ENCODE results near the gene OLFM1.

The OLFM1 gene

DNA sequence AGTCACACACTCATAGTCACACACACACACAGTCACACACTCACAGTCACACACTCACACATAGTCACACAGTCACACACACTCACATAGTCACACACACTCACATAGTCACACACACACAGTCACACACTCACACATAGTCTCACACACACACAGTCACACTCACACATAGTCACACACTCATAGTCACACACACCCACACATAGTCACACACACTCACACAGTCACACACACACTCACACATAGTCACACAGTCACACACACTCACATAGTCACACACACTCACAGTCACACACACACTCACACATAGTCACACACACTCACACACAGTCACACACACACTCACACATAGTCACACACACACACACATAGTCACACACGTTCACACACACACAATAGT, 4.1 kb downstream of the OLFM1 start:
- DNase-seq, result no peak

DNA sequence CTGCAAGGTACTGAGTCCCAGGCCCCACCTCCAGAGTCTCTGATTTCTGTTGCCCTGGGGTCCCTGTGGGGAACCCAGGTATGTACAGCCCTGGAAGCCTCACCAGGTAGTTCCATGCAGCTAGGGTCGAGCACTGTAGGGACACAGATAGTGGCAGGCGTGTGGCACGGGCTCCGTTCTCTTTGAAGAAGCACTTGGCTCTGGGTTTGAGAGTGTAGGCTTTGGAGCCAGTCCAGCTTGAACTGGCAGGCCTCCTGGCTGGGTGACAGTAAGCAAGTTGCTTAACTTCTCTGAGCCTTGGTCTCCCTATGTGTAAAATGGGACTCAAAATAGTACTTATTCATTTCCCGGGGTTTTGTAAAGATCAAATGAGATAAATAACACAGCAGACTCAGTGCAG, 5.6 kb downstream of the OLFM1 start:
- DNase-seq, result no peak

- no peak for DNase-seq
These were observed 6.6 kb downstream of the OLFM1 start for GRCh38 chr9:135093911-135094584.

DNA sequence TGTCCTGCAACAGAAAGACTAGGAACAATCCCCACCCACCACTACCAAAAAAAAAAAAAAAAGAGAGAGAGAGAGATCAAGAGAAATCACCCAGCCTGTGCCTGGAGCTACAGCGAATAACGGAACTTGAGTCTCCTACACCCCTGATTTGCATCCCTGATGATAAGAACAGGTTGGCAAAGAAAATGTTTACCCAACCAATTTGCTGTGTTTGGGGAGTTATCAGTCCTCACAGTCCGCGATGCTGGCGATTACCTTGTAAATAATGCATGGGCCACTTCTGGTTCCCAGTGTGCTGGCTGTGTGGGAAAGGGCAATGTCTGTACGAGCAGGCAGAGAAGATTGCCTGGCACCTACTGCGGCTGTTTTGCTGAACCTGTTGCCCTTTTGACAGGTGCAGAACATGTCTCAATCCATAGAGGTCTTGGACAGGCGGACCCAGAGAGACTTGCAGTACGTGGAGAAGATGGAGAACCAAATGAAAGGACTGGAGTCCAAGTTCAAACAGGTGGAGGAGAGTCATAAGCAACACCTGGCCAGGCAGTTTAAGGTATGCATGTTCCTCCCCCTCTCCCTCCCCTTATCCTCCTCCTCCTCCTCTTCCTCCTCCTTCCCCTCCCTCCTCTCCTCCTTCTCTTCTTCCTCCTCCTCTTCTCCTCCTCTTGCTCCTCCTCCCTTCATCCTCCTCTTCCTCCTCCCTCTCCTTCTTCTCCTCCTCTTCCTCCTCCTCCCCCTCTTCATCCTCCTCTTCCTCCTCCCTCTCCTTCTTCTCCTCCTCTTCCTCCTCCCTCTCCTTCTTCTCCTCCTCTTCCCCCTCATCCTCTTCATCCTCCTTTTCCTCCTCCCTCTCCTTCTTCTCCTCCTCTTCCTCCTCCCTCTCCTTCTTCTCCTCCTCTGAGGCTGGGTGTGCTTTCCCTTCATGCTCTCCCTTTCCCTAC, 8.3 kb downstream of the OLFM1 start:
- DNase-seq, result no peak

DNA sequence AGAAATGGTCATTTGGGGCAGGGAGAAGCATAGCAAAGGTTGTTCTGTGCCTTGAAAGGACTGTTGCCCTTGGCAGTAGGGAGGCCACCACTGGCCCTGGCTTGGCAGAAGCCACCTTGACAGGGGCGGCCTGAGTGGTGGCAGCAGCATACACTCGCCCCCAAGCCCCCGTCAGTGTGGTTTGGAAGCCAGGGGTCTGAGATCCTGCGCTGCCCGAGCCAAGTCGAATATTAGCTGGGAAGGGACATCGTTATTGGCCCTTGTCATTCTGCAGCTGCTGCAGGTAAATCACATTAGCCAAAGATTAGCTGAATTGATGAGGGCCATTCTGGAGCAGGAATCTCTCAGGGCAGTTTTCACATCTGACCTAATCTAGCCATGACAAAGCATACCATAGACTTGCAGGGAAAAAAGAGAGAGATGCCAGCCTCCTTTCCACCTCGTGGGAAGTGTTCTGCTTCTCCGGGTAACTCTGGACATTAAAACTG, 9.0 kb downstream of the OLFM1 start:
- no peak for DNase-seq

DNA sequence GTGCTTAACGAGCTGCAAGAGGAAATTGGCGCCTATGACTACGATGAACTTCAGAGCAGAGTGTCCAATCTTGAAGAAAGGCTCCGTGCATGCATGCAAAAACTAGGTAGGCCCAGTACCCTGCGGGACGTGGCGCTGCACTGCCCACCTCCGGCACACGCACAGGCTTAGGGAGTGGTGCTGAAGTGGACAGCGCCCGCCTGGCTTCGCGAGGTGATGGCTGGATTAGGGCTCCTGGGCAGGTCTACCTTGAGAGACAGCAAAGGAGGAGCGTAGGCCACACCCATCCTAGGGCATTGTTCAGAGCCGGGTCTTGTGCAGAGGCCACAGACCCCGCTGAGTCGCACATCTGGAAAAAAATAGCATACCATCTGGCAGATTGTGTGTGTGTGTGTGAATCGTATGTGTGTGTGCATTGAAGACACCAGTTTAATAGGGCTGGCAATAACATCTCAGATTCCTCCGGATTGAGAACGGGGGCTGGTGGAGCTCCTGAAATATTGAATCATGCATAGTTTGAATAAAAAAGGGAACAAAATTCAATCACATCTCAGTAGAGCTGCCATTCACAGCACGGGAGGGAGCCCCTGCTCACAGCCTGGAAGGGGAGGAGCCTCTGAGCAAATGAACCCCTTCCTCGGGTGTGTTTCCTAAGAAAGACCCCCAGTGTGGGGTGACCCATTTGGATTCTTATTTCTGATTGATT, 11.1 kb downstream of the OLFM1 start:
- DNase-seq, result peak; percentile 49

- DNase-seq, result no peak
These were observed 12.1 kb downstream of the OLFM1 start for GRCh38 chr9:135099574-135099973.

DNA sequence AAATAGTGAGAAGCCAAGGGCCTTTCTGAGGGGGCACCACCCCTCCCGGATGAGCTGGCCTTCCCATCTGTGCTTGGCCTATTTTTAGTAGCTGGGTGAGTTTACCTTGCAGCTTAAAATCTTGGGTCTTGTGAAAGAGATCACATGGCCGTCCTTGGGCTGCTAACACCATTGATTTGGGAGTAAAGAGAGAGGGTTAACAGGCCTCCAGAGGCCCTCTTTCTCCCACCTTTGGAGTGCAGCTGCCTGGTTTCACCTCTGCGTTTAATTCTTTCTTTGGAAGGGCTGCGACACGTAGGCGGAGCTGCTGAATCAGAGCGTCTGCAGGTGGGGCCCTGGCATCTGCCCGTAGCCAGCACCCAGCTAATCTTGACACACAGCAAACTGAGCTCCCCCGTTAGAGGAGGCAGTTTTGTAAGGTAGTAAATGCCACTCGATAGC, 12.8 kb downstream of the OLFM1 start:
- no peak for DNase-seq

DNA sequence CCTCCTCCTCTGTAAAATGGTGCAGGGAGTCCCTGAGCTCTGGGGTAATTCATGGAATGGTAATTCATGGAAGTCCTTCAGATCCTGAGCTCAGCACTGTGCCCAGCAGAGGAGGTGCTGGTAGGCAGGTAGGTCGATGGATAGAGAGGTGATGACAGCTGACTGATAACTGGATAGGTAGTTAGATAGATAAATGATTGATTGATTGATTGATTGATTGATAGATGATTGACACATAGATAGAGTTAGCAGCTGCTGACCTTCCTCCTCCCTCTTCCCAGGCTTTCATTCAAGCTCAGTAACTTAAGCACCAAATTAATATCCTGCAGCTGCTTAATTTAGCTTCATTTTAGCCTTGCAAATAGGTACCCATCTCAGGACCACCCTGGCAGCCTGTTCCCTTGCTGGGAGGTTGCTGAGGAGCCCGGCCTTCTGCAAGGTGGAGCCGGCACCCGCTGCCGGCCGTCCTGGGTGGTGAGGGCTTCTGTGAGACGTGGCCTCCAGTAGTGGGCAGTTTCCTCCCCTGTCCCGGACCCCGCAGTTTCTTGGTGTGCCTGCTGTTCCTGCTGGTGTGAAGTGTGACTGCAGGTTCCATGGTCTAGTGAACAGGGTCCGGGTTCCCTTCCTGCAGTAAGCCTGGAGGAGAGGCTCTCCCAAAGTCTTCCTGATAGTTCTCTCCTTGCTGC, 13.4 kb downstream of the OLFM1 start:
- DNase-seq, result no peak

DNA sequence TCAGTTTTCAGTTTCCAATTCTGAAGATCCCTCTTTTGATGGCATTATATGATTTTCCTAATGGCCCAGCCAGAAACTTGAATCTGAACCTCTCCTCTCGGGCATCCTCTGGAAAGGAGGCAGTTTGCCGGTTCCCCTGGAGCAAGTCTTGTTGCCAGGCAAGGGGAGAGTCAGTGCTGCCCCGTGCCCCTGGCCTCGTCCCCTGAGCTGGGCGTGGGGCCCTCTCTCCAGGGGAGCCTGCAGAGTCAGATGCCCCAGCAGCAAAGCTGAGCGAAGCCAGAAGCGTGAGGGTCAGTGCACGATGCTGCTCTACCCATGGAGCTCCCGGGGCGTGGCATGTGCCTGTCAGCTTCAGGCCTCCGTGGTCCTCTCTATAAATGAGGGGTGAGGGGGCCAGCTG, 14.0 kb downstream of the OLFM1 start:
- DNase-seq, result no peak

DNA sequence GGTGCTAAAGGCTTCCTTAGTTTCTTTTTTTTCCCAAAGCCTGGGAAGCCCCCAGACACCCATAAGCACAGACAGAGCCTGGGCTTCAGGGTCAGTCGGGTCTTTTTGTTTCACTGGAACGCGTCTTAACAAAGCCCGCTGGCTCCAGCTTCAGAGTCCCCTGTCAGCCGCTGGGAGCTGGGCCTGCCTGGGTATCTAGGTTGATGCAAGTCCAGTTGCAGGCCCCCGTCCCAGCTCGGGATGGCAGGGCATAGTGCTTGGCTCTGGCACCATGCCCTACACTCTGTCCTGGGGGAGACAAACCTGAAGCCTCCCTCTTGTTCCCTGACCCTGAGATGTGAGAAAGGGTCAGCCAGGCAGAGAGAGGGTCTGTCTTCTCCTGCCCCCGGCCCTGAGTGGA, 14.5 kb downstream of the OLFM1 start:
- no peak for DNase-seq

GRCh38 chr9:135102331-135102730, 14.9 kb downstream of the OLFM1 start:
- DNase-seq, result no peak

DNA sequence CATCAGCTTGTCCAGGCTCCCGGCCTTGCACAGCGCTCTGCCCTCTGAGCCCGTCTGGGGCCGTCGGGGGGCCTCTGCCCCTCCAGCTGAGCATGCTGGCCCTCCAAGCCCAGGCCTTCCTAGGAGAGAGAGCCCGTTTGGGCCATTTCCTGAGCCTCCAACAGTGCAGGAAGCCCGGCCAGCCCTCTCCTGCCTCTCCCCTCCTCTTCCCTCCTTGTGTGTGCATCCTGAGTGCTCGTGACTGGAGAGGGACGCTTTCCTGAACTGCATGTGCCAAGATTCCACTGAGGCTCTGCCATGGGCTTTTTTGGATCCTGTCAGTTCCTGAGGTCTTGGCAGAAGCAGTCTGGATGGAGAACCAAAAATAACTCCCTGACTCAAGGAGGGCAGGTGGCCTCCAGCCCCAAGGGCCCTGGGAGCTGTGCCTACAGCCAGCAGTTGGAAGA, 15.6 kb downstream of the OLFM1 start:
- DNase-seq, result peak; percentile 70

DNA sequence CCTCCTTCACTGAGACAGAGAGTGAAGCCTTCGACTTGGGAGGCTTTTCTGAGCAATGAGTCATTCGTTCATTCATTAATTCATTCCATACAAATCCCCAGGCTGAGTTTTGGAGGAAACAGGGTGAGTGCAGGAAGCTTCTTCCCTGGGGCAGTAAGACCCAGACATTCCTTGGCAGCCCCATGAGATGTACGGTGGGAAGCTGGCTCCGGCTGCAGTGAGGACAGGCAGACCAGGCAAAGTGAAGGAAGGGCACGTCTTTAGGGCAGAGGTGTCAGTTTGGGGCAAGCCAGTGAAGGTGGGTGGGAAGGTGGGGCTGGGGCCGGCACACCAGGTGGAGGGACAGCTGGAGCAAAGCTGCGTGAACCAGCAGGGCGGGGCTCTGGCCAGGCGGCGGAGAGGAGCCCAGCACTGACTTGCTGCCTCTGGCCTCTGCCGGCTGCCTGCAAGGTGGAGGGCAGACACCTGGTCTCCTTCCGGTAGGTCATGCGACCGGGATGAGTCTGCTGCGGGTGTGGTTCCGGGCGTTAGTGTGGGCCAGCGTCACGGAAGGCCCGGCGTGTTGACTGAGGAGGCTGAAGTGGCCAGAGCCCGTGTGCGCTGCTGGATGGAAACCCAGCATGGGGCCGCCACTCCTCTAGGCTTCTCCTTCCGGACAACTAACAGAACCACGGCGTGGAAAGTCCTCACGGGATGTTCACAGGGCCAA, 16.6 kb downstream of the OLFM1 start:
- no peak for DNase-seq

DNA sequence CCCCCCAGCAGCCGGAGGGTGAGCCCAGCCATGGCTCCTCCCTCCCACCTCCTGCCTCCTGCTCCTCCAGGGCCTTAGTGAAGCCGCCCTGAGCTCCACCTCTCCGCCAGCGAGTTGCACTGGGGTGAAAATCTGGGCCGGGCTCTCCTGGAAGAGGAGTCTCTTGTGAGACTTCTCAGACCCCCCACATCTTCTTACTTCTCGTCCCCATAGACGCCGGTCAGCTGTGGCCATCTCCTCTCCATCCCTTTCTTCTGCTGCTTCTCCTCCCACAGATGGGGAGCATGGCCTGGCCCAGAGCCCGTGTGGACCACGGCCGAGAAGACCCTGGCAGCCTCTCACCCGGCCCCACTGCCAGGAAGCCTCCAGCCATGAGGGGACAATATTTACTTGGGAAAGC, 17.3 kb downstream of the OLFM1 start:
- no peak for DNase-seq

- DNase-seq, result no peak
These were observed 17.8 kb downstream of the OLFM1 start for GRCh38 chr9:135105211-135105745.

DNA sequence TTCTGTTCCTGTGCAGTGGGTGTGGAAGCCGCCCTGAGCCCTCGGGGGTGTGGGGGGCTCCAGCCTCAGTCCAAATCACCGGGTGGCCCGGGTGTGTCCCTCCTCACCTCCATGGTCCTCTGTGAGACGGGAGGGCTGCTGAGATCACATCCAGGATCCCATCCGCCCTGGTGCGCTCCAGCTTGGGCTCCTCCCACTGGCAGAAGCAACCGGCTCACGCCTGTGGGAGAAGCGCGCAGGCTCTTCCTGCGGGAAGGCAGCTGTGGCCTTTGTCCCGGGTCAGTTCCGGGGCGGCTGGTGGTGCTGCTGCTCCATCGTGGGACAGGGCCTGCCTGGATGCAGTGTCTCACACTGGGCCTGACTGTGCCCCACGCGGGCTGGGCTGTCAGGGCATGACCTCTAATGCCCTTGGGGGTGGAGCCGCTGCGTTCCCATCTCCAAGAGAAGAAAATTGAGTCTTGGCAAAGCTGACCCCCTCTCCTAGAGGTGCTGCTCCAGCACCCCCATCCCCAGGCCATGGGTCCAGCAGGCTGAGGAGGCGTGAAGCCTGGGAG, 18.5 kb downstream of the OLFM1 start:
- no peak for DNase-seq

GRCh38 chr9:135106551-135107270, 19.2 kb downstream of the OLFM1 start:
- no peak for DNase-seq

DNA sequence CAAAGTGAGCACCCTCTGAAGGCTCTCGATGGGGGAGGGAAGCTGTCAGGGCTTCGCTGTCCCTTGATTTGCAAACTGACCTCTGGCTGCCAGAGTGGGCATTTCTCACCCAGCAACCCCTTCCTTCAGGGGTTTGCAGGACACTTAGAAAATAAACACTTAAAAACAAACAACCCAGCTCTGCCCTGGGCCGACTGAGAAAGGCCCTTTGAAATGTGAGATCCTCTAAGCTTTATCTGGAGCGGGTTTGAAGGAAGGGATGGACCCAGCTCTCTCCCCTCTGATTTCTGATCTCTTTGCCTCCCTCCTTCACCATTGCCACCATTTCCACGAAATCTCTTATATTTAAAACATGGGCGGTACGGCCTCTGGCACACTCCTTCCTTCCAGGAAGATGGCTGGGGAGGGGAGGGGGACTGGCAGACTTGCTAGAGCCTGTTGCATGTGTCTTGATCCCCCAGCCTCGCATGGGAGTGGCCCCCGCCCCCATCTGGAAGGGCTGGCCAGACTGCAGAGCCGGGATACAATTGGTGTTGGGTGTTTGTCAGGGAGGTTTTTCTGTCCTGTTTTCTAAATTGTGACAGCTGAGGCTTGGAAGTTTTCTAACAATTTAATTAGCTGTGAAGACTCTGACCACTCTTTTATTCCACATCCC, 20.2 kb downstream of the OLFM1 start:
- no peak for DNase-seq

DNA sequence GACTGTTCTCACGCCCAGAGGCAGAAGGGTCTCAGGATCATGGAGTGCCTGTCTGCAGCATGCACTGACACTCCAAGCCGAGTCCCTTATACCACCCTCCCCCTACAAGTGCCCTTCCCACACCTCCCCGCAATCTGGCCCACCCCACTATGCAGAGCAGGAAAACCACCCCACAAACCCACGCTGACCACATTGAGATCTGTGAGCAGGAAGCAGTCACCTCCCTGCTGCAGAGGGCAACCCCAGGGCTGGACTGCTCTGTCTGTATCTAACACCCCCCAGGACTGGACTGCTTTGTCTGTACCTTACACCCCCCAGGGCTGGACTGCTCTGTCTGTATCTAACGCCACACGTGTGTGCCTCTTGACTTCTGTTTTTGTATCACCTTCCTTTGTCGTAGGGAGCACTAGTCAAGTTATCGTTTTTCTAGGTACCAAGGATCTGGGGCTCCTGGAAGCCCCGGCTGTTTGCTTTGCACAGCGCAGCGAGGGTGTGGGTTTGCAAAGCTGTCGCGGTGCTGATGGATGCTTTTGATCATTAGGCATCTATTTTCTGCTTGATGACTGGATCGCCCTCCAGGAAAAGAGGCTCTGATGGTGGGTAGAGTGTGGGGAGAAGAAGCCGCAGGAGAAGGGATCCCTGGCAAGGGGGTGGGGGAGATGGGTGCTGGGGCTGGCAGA, 21.5 kb downstream of the OLFM1 start:
- DNase-seq, result no peak
